Endothelial cell of umbilical vein (primary cell): ENCODE measurements around the gene L1CAM. TPM values are rescaled to one million over a fixed set of nuclear protein-coding genes. Genes with fewer than 3 reads are reported as not detected.

Experiments
- BruUV-seq: library from RNA; stranded (reverse); fragments of 400-500 nt; replicated peaks from 2 replicates; lab custom pipeline; 2021; lab: Mats Ljungman, UMichigan
- CTCF ChIA-PET: fragments of 300-600, 350-600 bp; sonication (Branson Sonifier 250); formaldehyde crosslinking; loops from one replicate; lab custom pipeline; 2021; ENCODE audit warnings: antibody characterized with exemption, inconsistent platforms; lab: Charles Lee
- POLR2A ChIA-PET: fragments of 300-600, 350-600 bp; sonication (Branson Sonifier 250); formaldehyde crosslinking; loops from one replicate; lab custom pipeline; 2021; ENCODE audit warnings: antibody characterized with exemption, inconsistent platforms; lab: Charles Lee
- DNase-seq: peaks from one replicate; pipeline ENCODE4 v3.0.0-alpha.2; 2011; ENCODE audit warnings: low read depth, low spot score
- FAIRE-seq: peaks from 2 replicates; lab custom pipeline; 2011; peaks lifted over from hg19 to GRCh38; lab: Jason Lieb, UNC
- H2AFZ ChIP-seq: 2 replicates; pipeline ENCODE4 v1.6.0; 2012; ENCODE audit warnings: low read depth, low read length, control low read depth, inconsistent platforms
- H3K27ac ChIP-seq: 2 replicates; pipeline ENCODE4 v1.5.1; 2011; ENCODE audit warnings: low read depth, mild to moderate bottlenecking, control low read depth, low read length, moderate library complexity; ENCODE audit not compliant: insufficient read depth
- H3K27me3 ChIP-seq, 2 experiments: 2 replicates each; pipeline versions ENCODE4 v1.6.0 to v1.6.1; 2011; ENCODE audit warnings: low read length in 2 of 2, mixed read lengths in 1 of 2; ENCODE audit not compliant: control insufficient read depth in 2 of 2, insufficient read depth in 2 of 2
- H3K36me3 ChIP-seq, 2 experiments: 2 replicates in 1 of 2; 3 replicates in 1 of 2; pipeline ENCODE4 v1.5.1; 2011; ENCODE audit warnings: low read length in 2 of 2, mild to moderate bottlenecking in 1 of 2, moderate library complexity in 1 of 2; ENCODE audit not compliant: control insufficient read depth in 2 of 2, insufficient read depth in 2 of 2; ENCODE audit errors: extremely low read depth in 1 of 2
- H3K4me1 ChIP-seq: 3 replicates; pipeline ENCODE4 v1.5.1; 2011; ENCODE audit warnings: mild to moderate bottlenecking, low read length; ENCODE audit not compliant: control insufficient read depth, insufficient read depth; ENCODE audit errors: extremely low read depth
- H3K4me2 ChIP-seq: 2 replicates; pipeline ENCODE4 v1.6.1; 2011; ENCODE audit warnings: low read length, control low read depth, mixed read lengths; ENCODE audit not compliant: insufficient read depth
- H3K4me3 ChIP-seq, 3 experiments: fragments of 200-600 bp in 1 of 3; sonication (generic), shearing (Covaris generic) in 1 of 3; replicated peaks in 1 of 3; 2 replicates each; pipeline ENCODE4 v1.5.1; 2011 to 2016; ENCODE audit warnings: control low read depth in 3 of 3, low read length in 3 of 3, mild to moderate bottlenecking in 2 of 3, inconsistent platforms in 1 of 3, low read depth in 1 of 3, moderate library complexity in 1 of 3; ENCODE audit not compliant: insufficient read depth in 1 of 3
- H3K79me2 ChIP-seq: 2 replicates; pipeline ENCODE4 v1.6.0; 2012; ENCODE audit warnings: low read length, inconsistent platforms; ENCODE audit not compliant: control insufficient read depth, insufficient read depth
- H3K9ac ChIP-seq: replicated peaks from 2 replicates; pipeline ENCODE3; 2011; ENCODE audit warnings: low read length, control low read depth; ENCODE audit not compliant: insufficient read depth; ENCODE audit errors: extremely low read depth
- H3K9me1 ChIP-seq: replicated peaks from 3 replicates; pipeline ENCODE4 v1.6.0; 2011; ENCODE audit warnings: mild to moderate bottlenecking, low read length; ENCODE audit not compliant: control insufficient read depth, insufficient read depth; ENCODE audit errors: extremely low read depth
- H3K9me3 ChIP-seq: replicated peaks from 2 replicates; pipeline ENCODE4 v1.5.1; 2012; ENCODE audit warnings: low read length, inconsistent platforms; ENCODE audit not compliant: control insufficient read depth, insufficient read depth
- H4K20me1 ChIP-seq: replicated peaks from 2 replicates; pipeline ENCODE3; 2011; ENCODE audit warnings: mild to moderate bottlenecking, low read length; ENCODE audit not compliant: control insufficient read depth, insufficient read depth; ENCODE audit errors: extremely low read depth
- EZH2 ChIP-seq: IDR thresholded peaks from 2 replicates; pipeline ENCODE4 v1.6.1; 2012; ENCODE audit warnings: borderline replicate concordance, low read depth, mild to moderate bottlenecking, moderate library complexity, low read length, inconsistent platforms; ENCODE audit not compliant: severe bottlenecking
- FOS ChIP-seq: IDR thresholded peaks from 2 replicates; pipeline ENCODE4 v1.6.1; 2011; ENCODE audit warnings: mild to moderate bottlenecking, low read length, moderate library complexity, borderline replicate concordance; ENCODE audit not compliant: insufficient read depth
- GATA2 ChIP-seq: IDR thresholded peaks from 2 replicates; pipeline ENCODE4 v1.7.0; 2011; ENCODE audit warnings: low read depth, mild to moderate bottlenecking, moderate library complexity, mixed read lengths, low read length; ENCODE audit not compliant: insufficient read length, insufficient read depth
- JUN ChIP-seq: IDR thresholded peaks from 2 replicates; pipeline ENCODE4 v1.6.1; 2011; ENCODE audit warnings: borderline replicate concordance, low read depth; ENCODE audit not compliant: insufficient read length, insufficient read depth
- MYC ChIP-seq: IDR thresholded peaks from one replicate; pipeline ENCODE4 v1.6.1; 2011; ENCODE audit warnings: mild to moderate bottlenecking, low read depth, low read length
- POLR2A ChIP-seq: IDR thresholded peaks from 2 replicates; pipeline ENCODE4 v1.6.1; 2012; ENCODE audit warnings: low read depth, mild to moderate bottlenecking, control low read depth, low read length
- POLR2AphosphoS5 ChIP-seq: IDR thresholded peaks from 2 replicates; pipeline ENCODE4 v1.6.1; 2012; ENCODE audit warnings: low read depth, mild to moderate bottlenecking, control low read depth, low read length, moderate library complexity; ENCODE audit not compliant: insufficient read depth
- dilution Hi-C: fragments of 300-500 bp; cut with MboI; formaldehyde crosslinking; loops from one replicate; pipeline ENCODE4 v1.15.0; 2019; ENCODE audit warnings: low sequenced_read_pairs; ENCODE audit not compliant: extremely low pct_ligation_motif_present
- intact Hi-C: fragments of 100-400 bp; cut with micrococcal nuclease; formaldehyde crosslinking; loops from one replicate; pipeline ENCODE4 v1.10.0; 2022
- polyA plus RNA-seq, 4 experiments: library from polyadenylated mRNA; depleted of rRNA in 3 of 4; stranded (reverse) in 3 of 4; unstranded in 1 of 4; fragments of >200 nt; gene quantifications; 2 replicates each; pipeline versions ENCODE4 v1.2.1 to v1.2.3, GENCODE V29; 2011 to 2012; ENCODE audit warnings: missing spikeins in 1 of 4
- total RNA-seq: library from RNA; stranded (reverse); gene quantifications from 2 replicates; pipeline ENCODE4 v1.2.3, GENCODE V29; 2021
- TF ChIP-seq, protein P1 (sequence below), 2 donors: IDR thresholded peaks; 1 replicate in 1 of 2; 2 replicates in 1 of 2; pipeline ENCODE4 v1.5.1; 2011; ENCODE audit warnings: low read length in 2 of 2, mild to moderate bottlenecking in 2 of 2, moderate library complexity in 2 of 2, control low read depth in 1 of 2, inconsistent platforms in 1 of 2, low read depth in 1 of 2; ENCODE audit not compliant: insufficient read depth in 1 of 2; ENCODE audit errors: extremely low read depth in 1 of 2
- TF ChIP-seq, protein P2 (sequence below): IDR thresholded peaks from 2 replicates; pipeline ENCODE4 v1.6.1; 2011; ENCODE audit not compliant: insufficient read depth, insufficient read length

The L1CAM gene
- total and polyA plus RNA-seq, 2 donors (not counting 3 experiments of a cell fraction or from before 2014, with no cell fraction given): 0.01 TPM; not detected in 1

- no peak overlapping the region for H2AFZ ChIP-seq
- no peaks in the 10 kb centered on the region for H3K79me2 ChIP-seq
- H3K9me1 ChIP-seq: no peaks in the 10 kb centered on the region
- TF ChIP-seq POLR2AphosphoS5 (no peak), EZH2 (no peak), MYC (no peak), FOS (no peak), GATA2 (no peak), JUN (no peak), POLR2A (no peak)
- TF ChIP-seq, protein P1, sequence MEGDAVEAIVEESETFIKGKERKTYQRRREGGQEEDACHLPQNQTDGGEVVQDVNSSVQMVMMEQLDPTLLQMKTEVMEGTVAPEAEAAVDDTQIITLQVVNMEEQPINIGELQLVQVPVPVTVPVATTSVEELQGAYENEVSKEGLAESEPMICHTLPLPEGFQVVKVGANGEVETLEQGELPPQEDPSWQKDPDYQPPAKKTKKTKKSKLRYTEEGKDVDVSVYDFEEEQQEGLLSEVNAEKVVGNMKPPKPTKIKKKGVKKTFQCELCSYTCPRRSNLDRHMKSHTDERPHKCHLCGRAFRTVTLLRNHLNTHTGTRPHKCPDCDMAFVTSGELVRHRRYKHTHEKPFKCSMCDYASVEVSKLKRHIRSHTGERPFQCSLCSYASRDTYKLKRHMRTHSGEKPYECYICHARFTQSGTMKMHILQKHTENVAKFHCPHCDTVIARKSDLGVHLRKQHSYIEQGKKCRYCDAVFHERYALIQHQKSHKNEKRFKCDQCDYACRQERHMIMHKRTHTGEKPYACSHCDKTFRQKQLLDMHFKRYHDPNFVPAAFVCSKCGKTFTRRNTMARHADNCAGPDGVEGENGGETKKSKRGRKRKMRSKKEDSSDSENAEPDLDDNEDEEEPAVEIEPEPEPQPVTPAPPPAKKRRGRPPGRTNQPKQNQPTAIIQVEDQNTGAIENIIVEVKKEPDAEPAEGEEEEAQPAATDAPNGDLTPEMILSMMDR (IDR thresholded peaks at IDR 0.05; ENCODE audit: extremely low read depth in 1 of 2, insufficient read depth in 1 of 2, low read depth in 1 of 2, low read length in 2 of 2): no peak
- TF ChIP-seq, protein P2, sequence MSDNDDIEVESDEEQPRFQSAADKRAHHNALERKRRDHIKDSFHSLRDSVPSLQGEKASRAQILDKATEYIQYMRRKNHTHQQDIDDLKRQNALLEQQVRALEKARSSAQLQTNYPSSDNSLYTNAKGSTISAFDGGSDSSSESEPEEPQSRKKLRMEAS: no peak
- H3K4me1 ChIP-seq: no peaks in the 10 kb centered on the region
- intact Hi-C loops (no loop called here), dilution Hi-C loops (no loop called here)
- H4K20me1 ChIP-seq: no peaks in the 10 kb centered on the region
- ChIA-PET POLR2A (no interaction called here), CTCF (no interaction called here)
- peaks cover 8 to 14% of the 10 kb centered on the region in 2 experiments for H3K27me3 ChIP-seq
- BruUV-seq: no TSS peak
- FAIRE-seq (no peak), DNase-seq (no peak)
- H3K36me3 ChIP-seq: no peaks in the 10 kb centered on the region
- H3K4me2 ChIP-seq: no peak overlapping the region
- no peak overlapping the region for H3K4me3 ChIP-seq
- H3K9ac ChIP-seq: no peak overlapping the region
- no peaks in the 10 kb centered on the region for H3K9me3 ChIP-seq
- no peak overlapping the region for H3K27ac ChIP-seq
Measured at GRCh38 chrX:153844509-153845082, 41.4 kb downstream of the L1CAM start.
